K562 (cell line): ENCODE measurements around the gene PYGB. TPM values are rescaled to one million over a fixed set of nuclear protein-coding genes. Genes with fewer than 3 reads are reported as not detected.

Experiments
- ATAC-seq: fragments of 200-7000 bp; cut with Tn5 transposase; 3 replicates; pipeline ENCODE4 v1.9.1; 2020; ENCODE audit warnings: moderate library complexity
- BruUV-seq: library from RNA; stranded (reverse); fragments of 400-500 nt; replicated peaks from 2 replicates; lab custom pipeline; 2021; lab: Mats Ljungman, UMichigan
- CTCF ChIA-PET: fragments of 300-600 bp; formaldehyde crosslinking; extraction: SDS; loops from one replicate; lab custom pipeline; 2021; ENCODE audit warnings: low intra/inter-chr PET ratio; lab: Yijun Ruan, JAX
- POLR2A ChIA-PET: fragments of 300-600, 350-650 bp; sonication (Branson Sonifier 250); formaldehyde crosslinking; extraction: SDS; loops from one replicate; lab custom pipeline; 2021; ENCODE audit warnings: antibody characterized with exemption, inconsistent platforms; lab: Yijun Ruan, JAX
- DNase-seq, 4 experiments: peaks; one replicate each; pipeline versions ENCODE4 v3.0.0 to v3.0.0-alpha.2; 2011 to 2018; ENCODE audit warnings: low spot score in 3 of 4, mixed read lengths in 3 of 4; ENCODE audit errors: extremely low read depth in 1 of 4
- FAIRE-seq: peaks from 2 replicates; lab custom pipeline; 2011; peaks lifted over from hg19 to GRCh38; lab: Jason Lieb, UNC
- H2AFZ ChIP-seq: 2 replicates; pipeline ENCODE4 v1.6.0; 2011; ENCODE audit warnings: low read depth, low read length, control low read depth, inconsistent platforms
- H3K27ac ChIP-seq: fragments of 200-600 bp; 3 replicates; pipeline ENCODE4 v1.8.0; 2011; ENCODE audit warnings: low read depth, mild to moderate bottlenecking, control low read depth, inconsistent platforms, low read length, moderate library complexity, mixed read lengths; ENCODE audit errors: extremely low read depth
- H3K27me3 ChIP-seq, 2 experiments: fragments of 300-600 bp in 1 of 2; 2 replicates in 1 of 2; 3 replicates in 1 of 2; pipeline versions ENCODE4 v1.6.0 to v1.8.0; 2011; ENCODE audit warnings: inconsistent platforms in 2 of 2, low read length in 2 of 2, mild to moderate bottlenecking in 1 of 2, mixed read lengths in 1 of 2, moderate library complexity in 1 of 2; ENCODE audit not compliant: control insufficient read depth in 2 of 2, insufficient read depth in 2 of 2
- H3K36me3 ChIP-seq: fragments of 300-600 bp; 3 replicates; pipeline ENCODE4 v1.8.0; 2011; ENCODE audit warnings: mild to moderate bottlenecking, low read length, inconsistent platforms; ENCODE audit not compliant: control insufficient read depth, insufficient read depth
- H3K4me1 ChIP-seq, 2 experiments: fragments of 200-600 bp in 1 of 2; replicated peaks in 1 of 2; 2 replicates in 1 of 2; 3 replicates in 1 of 2; pipeline versions ENCODE4 v1.5.1 to v1.8.0; 2011; ENCODE audit warnings: inconsistent platforms in 2 of 2, low read length in 2 of 2, mild to moderate bottlenecking in 1 of 2, mixed read lengths in 1 of 2, moderate library complexity in 1 of 2; ENCODE audit not compliant: control insufficient read depth in 2 of 2, insufficient read depth in 2 of 2
- H3K4me2 ChIP-seq: 2 replicates; pipeline ENCODE4 v1.6.1; 2011; ENCODE audit warnings: low read length, control low read depth, inconsistent platforms, mixed read lengths; ENCODE audit not compliant: insufficient read depth
- H3K4me3 ChIP-seq: fragments of 200-600 bp; sonication (generic), shearing (Covaris generic); 2 replicates; pipeline ENCODE4 v1.5.1; 2016; ENCODE audit warnings: control low read depth, inconsistent platforms
- H3K79me2 ChIP-seq: fragments of 200-600 bp; 3 replicates; pipeline ENCODE4 v1.8.0; 2011; ENCODE audit warnings: low read length, inconsistent platforms; ENCODE audit not compliant: control insufficient read depth, insufficient read depth
- H3K9ac ChIP-seq, 2 experiments: 2 replicates each; pipeline versions ENCODE4 v1.6.0 to v1.6.1; 2011; ENCODE audit warnings: low read depth in 2 of 2, low read length in 2 of 2, control low read depth in 1 of 2, inconsistent platforms in 1 of 2, mild to moderate bottlenecking in 1 of 2, mixed read lengths in 1 of 2; ENCODE audit not compliant: insufficient read depth in 1 of 2
- H3K9me1 ChIP-seq: one replicate; pipeline ENCODE4 v1.6.0; 2011; ENCODE audit warnings: inconsistent platforms, mild to moderate bottlenecking, low read length, moderate library complexity; ENCODE audit not compliant: control insufficient read depth, insufficient read depth
- H3K9me3 ChIP-seq: replicated peaks from 2 replicates; pipeline ENCODE4 v1.5.1; 2011; ENCODE audit warnings: low read depth, low read length, inconsistent platforms; ENCODE audit not compliant: control insufficient read depth, insufficient read depth
- H4K20me1 ChIP-seq: replicated peaks from 2 replicates; pipeline ENCODE4 v1.6.1; 2011; ENCODE audit warnings: low read length, inconsistent platforms, mixed read lengths; ENCODE audit not compliant: control insufficient read depth, insufficient read depth
- ARID1B ChIP-seq: fragments of 450-650 bp; IDR thresholded peaks from 2 replicates; pipeline ENCODE4 v1.6.1; 2016; ENCODE audit warnings: antibody characterized with exemption, mild to moderate bottlenecking, inconsistent platforms
- ETS2 ChIP-seq: IDR thresholded peaks from 2 replicates; pipeline ENCODE4 v1.6.1; 2016; ENCODE audit warnings: borderline replicate concordance, missing genetic modification characterization, mild to moderate bottlenecking, moderate library complexity, missing compliant biosample characterization; ENCODE audit not compliant: poor library complexity, severe bottlenecking
- MTA1 ChIP-seq: fragments of 450-650 bp; IDR thresholded peaks from 2 replicates; pipeline ENCODE4 v1.6.1; 2017; ENCODE audit warnings: borderline replicate concordance
- NFATC3 ChIP-seq: fragments of 450-650 bp; IDR thresholded peaks from 2 replicates; pipeline ENCODE4 v1.6.1; 2017; ENCODE audit warnings: mild to moderate bottlenecking
- PML ChIP-seq: IDR thresholded peaks from 2 replicates; pipeline ENCODE4 v1.6.1; 2012; ENCODE audit warnings: low read length, inconsistent platforms
- PPARD ChIP-seq: fragments of 250-450 bp; sonication (Bioruptor Pico); IDR thresholded peaks from 2 replicates; pipeline ENCODE4 v1.8.0; 2022; ENCODE audit warnings: inconsistent platforms, mild to moderate bottlenecking, moderate library complexity
- RBM15 ChIP-seq: fragments of 200-400 bp; formaldehyde crosslinking; IDR thresholded peaks from 2 replicates; pipeline ENCODE4 v1.6.1; 2018; ENCODE audit warnings: mild to moderate bottlenecking, low read length, moderate library complexity; ENCODE audit not compliant: insufficient read depth
- RBM39 ChIP-seq: fragments of 200-400 bp; formaldehyde crosslinking; optimal IDR thresholded peaks from 2 replicates; pipeline ENCODE3; 2018; ENCODE audit warnings: low read depth, low read length
- TAF7 ChIP-seq: fragments of 450-650 bp; IDR thresholded peaks from 2 replicates; pipeline ENCODE4 v1.6.1; 2016; ENCODE audit warnings: missing genetic modification characterization, missing compliant biosample characterization
- TAF9B ChIP-seq: fragments of 450-650 bp; IDR thresholded peaks from 2 replicates; pipeline ENCODE4 v1.6.1; 2018; ENCODE audit warnings: mild to moderate bottlenecking; ENCODE audit not compliant: partially characterized antibody
- ZBTB17 ChIP-seq: fragments of 450-650 bp; formaldehyde crosslinking; IDR thresholded peaks from 2 replicates; pipeline ENCODE4 v1.4.0; 2020; ENCODE audit warnings: mild to moderate bottlenecking
- ZC3H8 ChIP-seq: fragments of 450-650 bp; IDR thresholded peaks from 2 replicates; pipeline ENCODE4 v1.6.1; 2017
- whole genome bisulfite sequencing: fragments of 100-300 bp; shearing (Covaris generic); methylation state at CpG from one replicate; pipeline ENCODE4 v1.1.6; 2016; ENCODE audit warnings: low coverage, mixed read lengths; ENCODE audit not compliant: insufficient coverage; ENCODE audit errors: missing lambda C conversion rate; 5-methylcytosine and 5-hydroxymethylcytosine counted together
- in situ Hi-C: fragments of 300-500 bp; cut with MboI; formaldehyde crosslinking; loops from 4 replicates; pipeline ENCODE4 v1.15.0; 2018; ENCODE audit warnings: inconsistent platforms, mixed read lengths
- intact Hi-C: fragments of 100-400 bp; cut with micrococcal nuclease; formaldehyde crosslinking; loops from 2 replicates; pipeline ENCODE4 v1.14.2; 2022
- polyA plus RNA-seq, 8 experiments: library from polyadenylated mRNA; depleted of rRNA in 4 of 8; stranded (reverse) in 5 of 8; unstranded in 3 of 8; fragments of >200 nt; fragmentation: Nextera tagmentation in 2 of 8; fragmentation: Illumina TruSeq in 1 of 8; extraction: Ambion mirVana in 2 of 8; extraction: Trizol in 1 of 8; gene quantifications; 2 replicates each; pipeline versions ENCODE4 v1.2.1 to v1.2.3, GENCODE V29; 2011 to 2014; ENCODE audit warnings: inconsistent platforms in 1 of 8, missing spikeins in 1 of 8
- total RNA-seq, 7 experiments: library from RNA; depleted of rRNA in 6 of 7; stranded (reverse); fragments of >200 nt in 6 of 7; fragmentation: Illumina TruSeq in 2 of 7; extraction: Trizol in 2 of 7; gene quantifications; 2 replicates each; pipeline versions ENCODE4 v1.2.1 to v1.2.3, GENCODE V29; 2011 to 2021; ENCODE audit warnings: low replicate concordance in 1 of 7
- TF ChIP-seq, protein P1 (sequence below): IDR thresholded peaks from 2 replicates; pipeline ENCODE4 v1.6.1; 2012; ENCODE audit warnings: low read depth, low read length, improper control_type of control experiment, borderline replicate concordance
- TF ChIP-seq, protein P2 (sequence below): fragments of 450-650 bp; IDR thresholded peaks from 2 replicates; pipeline ENCODE4 v1.6.1; 2017; ENCODE audit warnings: mild to moderate bottlenecking, moderate library complexity
- TF ChIP-seq, protein P3 (sequence below): fragments of 250-450 bp; sonication (Bioruptor Pico); IDR thresholded peaks from 2 replicates; pipeline ENCODE4 v1.8.0; 2021; ENCODE audit warnings: moderate library complexity, mild to moderate bottlenecking, inconsistent platforms
- TF ChIP-seq, protein P4 (sequence below): fragments of 200-800 bp; sonication (Bioruptor generic); IDR thresholded peaks from 2 replicates; pipeline ENCODE4 v1.6.1; 2017; ENCODE audit warnings: missing genetic modification characterization, missing compliant biosample characterization

The PYGB gene
- total and polyA plus RNA-seq, 9 of the 15 experiments (the other 6 are each of a cell fraction or from before 2014, with no cell fraction given), result 0.34 to 18.0 (median 9.8) TPM

DNA sequence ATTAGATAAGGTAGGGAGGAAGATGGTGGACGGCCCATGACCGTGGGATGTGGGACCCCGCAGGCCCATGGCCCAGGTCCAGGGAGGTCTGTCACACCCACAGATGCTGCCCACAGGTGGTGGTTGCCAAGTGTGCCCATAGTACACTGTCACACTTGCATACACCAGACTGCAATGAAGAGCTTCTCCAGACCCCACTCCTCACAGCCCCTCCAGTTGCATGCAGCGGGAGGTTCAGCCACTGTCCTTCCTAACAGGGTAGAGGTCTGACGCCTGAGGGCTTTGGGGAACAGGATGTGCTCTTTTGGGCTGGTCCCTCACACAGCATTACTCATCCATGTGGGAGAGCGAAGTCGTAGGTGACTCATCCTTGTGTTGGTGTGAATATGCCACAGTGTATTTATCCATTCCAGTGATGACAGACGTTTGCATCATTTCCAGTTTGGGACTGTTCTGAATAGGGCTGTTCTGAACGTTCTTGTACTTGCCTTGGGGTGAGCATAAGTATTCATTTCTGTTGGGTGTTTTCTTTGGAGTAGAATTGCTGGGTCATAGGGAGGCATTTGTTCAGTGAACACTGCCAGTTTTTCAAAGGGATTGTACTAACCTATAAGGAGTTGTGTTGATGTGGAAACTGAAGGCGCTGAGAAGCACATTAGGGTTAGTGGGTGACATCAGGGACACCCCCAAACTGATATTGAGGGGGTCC is 10.1 kb upstream of the PYGB start:
- no peak overlapping the region for H3K4me3 ChIP-seq
- H2AFZ ChIP-seq, result peak overlapping the region; percentile 60; the same call in 1 of the 2 replicates
- no TSS peak for BruUV-seq
- no peaks in the 10 kb centered on the region for H3K9me1 ChIP-seq
- H3K9ac ChIP-seq, result peak overlapping the region; percentile 2 to 70; a peak in 2 of 4 replicates
- H3K36me3 ChIP-seq, result no peaks in the 10 kb centered on the region
- WGBS, result 8% methylated on average over 9 of the region's 10 CpGs
- ATAC-seq, result peak; percentile 95
- in situ Hi-C loops (no loop called here), intact Hi-C loops (no loop called here)
- CTCF ChIA-PET, result no interaction called here
- H3K4me2 ChIP-seq, result peak overlapping the region; percentile 66
- no peaks in the 10 kb centered on the region for H3K79me2 ChIP-seq
- H3K27ac ChIP-seq, result peak overlapping the region; percentile 86
- DNase-seq, result peak; percentile 65 to 81 (median 74)
- H3K27me3 ChIP-seq, result no peaks in the 10 kb centered on the region
- H4K20me1 ChIP-seq, result no peaks in the 10 kb centered on the region
- H3K4me1 ChIP-seq, result peaks cover 14 to 28% of the 10 kb centered on the region in 2 experiments
- peak; percentile 93 for FAIRE-seq
- POLR2A ChIA-PET, result interaction anchor here (0.6 to 1.7 kb wide), 2 partner anchors 9 to 10 kb away, joined by 4 to 8 read pairs; no protein-coding TSS in a partner anchor
- no peaks in the 10 kb centered on the region for H3K9me3 ChIP-seq
- TF ChIP-seq RBM15 (no peak), ZBTB17 (CRISPR knock-in tag) (no peak; the same call in 1 of the 2 replicates), RBM39 (no peak), PPARD (CRISPR knock-in tag) (no peak), PML (no peak), NFATC3 (no peak), ZC3H8 (no peak), TAF9B (peak; percentile 64), ARID1B (peak; percentile 88), TAF7 (tag) (no peak; the same call in 1 of the 2 replicates), ETS2 (tag) (no peak), MTA1 (peak; percentile 79; the same call in 1 of the 2 replicates)
- TF ChIP-seq, protein P1, sequence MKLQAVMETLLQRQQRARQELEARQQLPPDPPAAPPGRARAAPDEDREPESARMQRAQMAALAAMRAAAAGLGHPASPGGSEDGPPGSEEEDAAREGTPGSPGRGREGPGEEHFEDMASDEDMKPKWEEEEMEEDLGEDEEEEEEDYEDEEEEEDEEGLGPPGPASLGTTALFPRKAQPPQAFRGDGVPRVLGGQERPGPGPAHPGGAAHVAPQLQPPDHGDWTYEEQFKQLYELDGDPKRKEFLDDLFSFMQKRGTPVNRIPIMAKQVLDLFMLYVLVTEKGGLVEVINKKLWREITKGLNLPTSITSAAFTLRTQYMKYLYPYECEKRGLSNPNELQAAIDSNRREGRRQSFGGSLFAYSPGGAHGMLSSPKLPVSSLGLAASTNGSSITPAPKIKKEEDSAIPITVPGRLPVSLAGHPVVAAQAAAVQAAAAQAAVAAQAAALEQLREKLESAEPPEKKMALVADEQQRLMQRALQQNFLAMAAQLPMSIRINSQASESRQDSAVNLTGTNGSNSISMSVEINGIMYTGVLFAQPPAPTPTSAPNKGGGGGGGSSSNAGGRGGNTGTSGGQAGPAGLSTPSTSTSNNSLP, result no peak
- TF ChIP-seq, protein P2, sequence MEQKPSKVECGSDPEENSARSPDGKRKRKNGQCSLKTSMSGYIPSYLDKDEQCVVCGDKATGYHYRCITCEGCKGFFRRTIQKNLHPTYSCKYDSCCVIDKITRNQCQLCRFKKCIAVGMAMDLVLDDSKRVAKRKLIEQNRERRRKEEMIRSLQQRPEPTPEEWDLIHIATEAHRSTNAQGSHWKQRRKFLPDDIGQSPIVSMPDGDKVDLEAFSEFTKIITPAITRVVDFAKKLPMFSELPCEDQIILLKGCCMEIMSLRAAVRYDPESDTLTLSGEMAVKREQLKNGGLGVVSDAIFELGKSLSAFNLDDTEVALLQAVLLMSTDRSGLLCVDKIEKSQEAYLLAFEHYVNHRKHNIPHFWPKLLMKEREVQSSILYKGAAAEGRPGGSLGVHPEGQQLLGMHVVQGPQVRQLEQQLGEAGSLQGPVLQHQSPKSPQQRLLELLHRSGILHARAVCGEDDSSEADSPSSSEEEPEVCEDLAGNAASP, result no peak
- TF ChIP-seq, protein P3, sequence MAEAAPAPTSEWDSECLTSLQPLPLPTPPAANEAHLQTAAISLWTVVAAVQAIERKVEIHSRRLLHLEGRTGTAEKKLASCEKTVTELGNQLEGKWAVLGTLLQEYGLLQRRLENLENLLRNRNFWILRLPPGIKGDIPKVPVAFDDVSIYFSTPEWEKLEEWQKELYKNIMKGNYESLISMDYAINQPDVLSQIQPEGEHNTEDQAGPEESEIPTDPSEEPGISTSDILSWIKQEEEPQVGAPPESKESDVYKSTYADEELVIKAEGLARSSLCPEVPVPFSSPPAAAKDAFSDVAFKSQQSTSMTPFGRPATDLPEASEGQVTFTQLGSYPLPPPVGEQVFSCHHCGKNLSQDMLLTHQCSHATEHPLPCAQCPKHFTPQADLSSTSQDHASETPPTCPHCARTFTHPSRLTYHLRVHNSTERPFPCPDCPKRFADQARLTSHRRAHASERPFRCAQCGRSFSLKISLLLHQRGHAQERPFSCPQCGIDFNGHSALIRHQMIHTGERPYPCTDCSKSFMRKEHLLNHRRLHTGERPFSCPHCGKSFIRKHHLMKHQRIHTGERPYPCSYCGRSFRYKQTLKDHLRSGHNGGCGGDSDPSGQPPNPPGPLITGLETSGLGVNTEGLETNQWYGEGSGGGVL (CRISPR knock-in tag), result no peak
- TF ChIP-seq, protein P4, sequence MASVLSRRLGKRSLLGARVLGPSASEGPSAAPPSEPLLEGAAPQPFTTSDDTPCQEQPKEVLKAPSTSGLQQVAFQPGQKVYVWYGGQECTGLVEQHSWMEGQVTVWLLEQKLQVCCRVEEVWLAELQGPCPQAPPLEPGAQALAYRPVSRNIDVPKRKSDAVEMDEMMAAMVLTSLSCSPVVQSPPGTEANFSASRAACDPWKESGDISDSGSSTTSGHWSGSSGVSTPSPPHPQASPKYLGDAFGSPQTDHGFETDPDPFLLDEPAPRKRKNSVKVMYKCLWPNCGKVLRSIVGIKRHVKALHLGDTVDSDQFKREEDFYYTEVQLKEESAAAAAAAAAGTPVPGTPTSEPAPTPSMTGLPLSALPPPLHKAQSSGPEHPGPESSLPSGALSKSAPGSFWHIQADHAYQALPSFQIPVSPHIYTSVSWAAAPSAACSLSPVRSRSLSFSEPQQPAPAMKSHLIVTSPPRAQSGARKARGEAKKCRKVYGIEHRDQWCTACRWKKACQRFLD (CRISPR knock-in tag), result peak; percentile 95
